WERI-Rb-1 (cell line): ENCODE data around the gene FRMD4A.

ENCODE experiments used
- DNase-seq: peaks from one replicate; pipeline ENCODE4 v3.0.0-alpha.2; 2020
- H3K27ac ChIP-seq: fragments of 250-450 bp; sonication (Bioruptor Pico); 2 replicates; pipeline ENCODE4 v1.5.1; 2020; ENCODE audit warnings: mild to moderate bottlenecking, moderate library complexity
- H3K27me3 ChIP-seq: fragments of 250-450 bp; sonication (Bioruptor Pico); 2 replicates; pipeline ENCODE4 v1.5.1; 2021; ENCODE audit warnings: mild to moderate bottlenecking, low read depth, moderate library complexity; ENCODE audit not compliant: insufficient read depth, severe bottlenecking
- H3K36me3 ChIP-seq: fragments of 250-450 bp; sonication (Bioruptor Pico); 2 replicates; pipeline ENCODE4 v1.5.1; 2020; ENCODE audit warnings: mild to moderate bottlenecking, moderate library complexity
- H3K4me3 ChIP-seq: 2 replicates; pipeline ENCODE4 v1.5.1; 2011; ENCODE audit warnings: low read depth, mild to moderate bottlenecking, control low read depth, low read length
- H3K9me3 ChIP-seq: fragments of 250-450 bp; sonication (Bioruptor Pico); 2 replicates; pipeline ENCODE4 v1.5.1; 2021; ENCODE audit warnings: mild to moderate bottlenecking, moderate library complexity; ENCODE audit not compliant: severe bottlenecking
- CTCF ChIP-seq: IDR thresholded peaks from 2 replicates; pipeline ENCODE4 v1.5.1; 2011; ENCODE audit warnings: low read depth, mild to moderate bottlenecking, control low read depth, inconsistent platforms, low read length

The FRMD4A gene

GRCh38 chr10:14016011-14016536, 314.6 kb downstream of the FRMD4A start:
- Histone ChIP-seq H3K9me3 (no peaks in the 10 kb centered on the region), H3K4me3 (no peak overlapping the region), H3K27me3 (no peaks in the 10 kb centered on the region), H3K27ac (no peak overlapping the region), H3K36me3 (no peaks in the 10 kb centered on the region)
- no peak for DNase-seq
- no peak for TF ChIP-seq CTCF

- Histone ChIP-seq H3K4me3 (no peak overlapping the region), H3K27me3 (no peaks in the 10 kb centered on the region), H3K9me3 (no peaks in the 10 kb centered on the region), H3K36me3 (no peaks in the 10 kb centered on the region), H3K27ac (no peak overlapping the region)
- no peak for TF ChIP-seq CTCF
- DNase-seq = no peak
These were observed 316.3 kb downstream of the FRMD4A start for GRCh38 chr10:14014423-14014822.

- DNase-seq = no peak
- TF ChIP-seq CTCF = no peak
- no peaks in the 10 kb centered on the region for H3K27me3 ChIP-seq
- H3K9me3 ChIP-seq = no peaks in the 10 kb centered on the region
- no peaks in the 10 kb centered on the region for H3K36me3 ChIP-seq
- no peak overlapping the region for H3K27ac ChIP-seq
- H3K4me3 ChIP-seq = no peak overlapping the region
These were observed 319.8 kb downstream of the FRMD4A start for GRCh38 chr10:14010769-14011574.

GRCh38 chr10:14010101-14010558, 320.6 kb downstream of the FRMD4A start:
- Histone ChIP-seq H3K36me3 (no peaks in the 10 kb centered on the region), H3K4me3 (peak overlapping the region; percentile 55), H3K9me3 (no peaks in the 10 kb centered on the region), H3K27ac (no peak overlapping the region), H3K27me3 (no peaks in the 10 kb centered on the region)
- DNase-seq = no peak
- no peak for TF ChIP-seq CTCF

GRCh38 chr10:14009371-14010100, 321.2 kb downstream of the FRMD4A start:
- Histone ChIP-seq H3K4me3 (peak overlapping the region; percentile 55), H3K9me3 (no peaks in the 10 kb centered on the region), H3K27me3 (no peaks in the 10 kb centered on the region), H3K36me3 (no peaks in the 10 kb centered on the region), H3K27ac (no peak overlapping the region)
- DNase-seq = no peak
- TF ChIP-seq CTCF = no peak
